ENCODE measurements around the gene CFL1. TPM values are rescaled to one million over a fixed set of nuclear protein-coding genes. Genes with fewer than 3 reads are reported as not detected.

Gene CFL1
- total and polyA plus RNA-seq, 2 of the 8 experiments (the other 6 are each of a cell fraction or from before 2014, with no cell fraction given), result 1,252 to 1,365 TPM

DNA sequence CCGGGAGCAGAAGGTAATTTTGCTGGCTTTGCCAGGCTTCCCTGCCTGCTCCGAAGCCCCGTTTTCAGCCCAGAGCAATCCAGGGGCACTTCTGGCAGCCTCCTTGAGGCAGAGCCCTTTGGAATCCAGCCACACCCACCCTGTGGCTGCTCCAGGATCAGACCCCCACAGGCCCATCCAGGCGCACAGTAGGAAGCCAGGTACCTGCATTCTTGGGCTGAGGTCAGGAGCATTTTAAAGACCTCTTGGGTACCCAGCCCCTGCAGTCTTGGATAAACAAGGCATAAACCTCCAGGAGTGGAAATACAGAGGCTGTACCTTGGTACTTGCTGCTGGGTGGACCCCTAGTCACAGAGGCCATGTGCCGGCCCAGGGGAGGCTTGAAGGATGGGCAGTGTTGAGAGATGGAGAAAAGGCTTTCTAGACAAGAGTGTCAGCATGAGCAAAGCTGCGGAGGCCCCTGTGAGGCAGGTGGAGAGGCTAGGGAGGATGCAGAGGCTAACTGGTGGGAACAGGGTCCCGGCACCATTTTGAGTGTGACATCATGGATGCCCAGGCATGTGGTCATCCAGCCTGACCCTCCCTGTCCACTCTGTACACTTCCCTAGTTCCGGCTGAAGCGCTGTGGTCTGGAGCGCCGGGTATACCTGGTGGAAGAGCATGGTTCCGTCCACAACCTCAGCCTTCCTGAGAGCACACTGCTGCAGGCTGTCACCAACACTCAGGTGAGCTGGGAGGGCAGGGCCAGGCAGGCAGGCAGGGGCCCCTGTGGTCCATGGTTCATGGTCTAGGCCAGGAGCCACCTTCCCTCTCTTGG is 6.1 kb upstream of the CFL1 start:
- H4K20me1 ChIP-seq (replicated peaks in 1 of 2; ENCODE audit: control insufficient read depth in 1 of 2, insufficient read depth in 2 of 2, low read length in 2 of 2), result no peaks in the 10 kb centered on the region
- H3K27me3 ChIP-seq (replicated peaks in 1 of 4; ENCODE audit: control insufficient read depth in 3 of 4, extremely low read depth in 1 of 4, insufficient read depth in 3 of 4, low read length in 3 of 4), result peaks cover 0 to 6% (median 2%) of the 10 kb centered on the region in 4 experiments; a peak in 3 of 7 replicates
- TF ChIP-seq POLR2AphosphoS5 (IDR thresholded peaks at IDR 0.05; ENCODE audit: low read depth, low read length) (peak; percentile 17; the same call in 1 of the 2 replicates), POLR2A (IDR thresholded peaks at IDR 0.05; ENCODE audit: control extremely low read depth in 1 of 2, low read depth in 2 of 2, low read length in 2 of 2) (peak in 1 of 2 experiments; percentile 40; a peak in 1 of 3 replicates), TCF12 (IDR thresholded peaks at IDR 0.05; ENCODE audit: low read depth, low read length) (no peak)
- H3K56ac ChIP-seq (replicated peaks; ENCODE audit: insufficient read length, low read depth, low read length), result no peak overlapping the region
- H3K4me3 ChIP-seq (ENCODE audit: extremely low read depth in 1 of 4, insufficient read depth in 2 of 4, low read depth in 3 of 4, low read length in 4 of 4), result no peak overlapping the region
- no peak overlapping the region for H3K9ac ChIP-seq (replicated peaks in 1 of 4; ENCODE audit: extremely low read depth in 1 of 4, low read depth in 3 of 4, low read length in 3 of 4)
- H2BK20ac ChIP-seq (ENCODE audit: low read length), result no peak overlapping the region
- H2AK5ac ChIP-seq (ENCODE audit: low read depth, low read length), result no peak overlapping the region
- H3K23me2 ChIP-seq (ENCODE audit: low read depth, low read length), result peaks cover 20% of the 10 kb centered on the region
- H3K4me2 ChIP-seq (ENCODE audit: insufficient read depth in 1 of 2, low read depth in 2 of 2, low read length in 2 of 2), result no peak overlapping the region
- H4K8ac ChIP-seq (ENCODE audit: extremely low read depth, insufficient read depth, low read length), result no peak overlapping the region
- H2BK120ac ChIP-seq (replicated peaks; ENCODE audit: low read depth, low read length), result no peak overlapping the region
- DNase-seq (ENCODE audit: low read depth in 1 of 2, low spot score in 2 of 2) (no peak), FAIRE-seq (no peak)
- H2AFZ ChIP-seq (ENCODE audit: low read length), result no peak overlapping the region
- no peaks in the 10 kb centered on the region; the same call in 1 of the 2 replicates for H3K79me1 ChIP-seq (ENCODE audit: low read depth, low read length)
- no peak overlapping the region for H3K23ac ChIP-seq (ENCODE audit: insufficient read length)
- peaks cover 5 to 17% (median 14%) of the 10 kb centered on the region in 4 experiments for H3K36me3 ChIP-seq (ENCODE audit: control insufficient read depth in 2 of 4, insufficient read depth in 4 of 4, low read length in 3 of 4)
- no peaks in the 10 kb centered on the region for H3K9me3 ChIP-seq (ENCODE audit: insufficient read depth in 2 of 2, low read depth in 1 of 2, low read length in 1 of 2)
- H3K18ac ChIP-seq (ENCODE audit: extremely low read depth, low read length), result no peak overlapping the region
- no peak overlapping the region for H3K4ac ChIP-seq (replicated peaks; ENCODE audit: insufficient read length, low read depth, low read length)
- WGBS, 2 experiments (ENCODE audit: extremely low coverage in 1 of 2, insufficient coverage in 1 of 2, insufficient read length in 1 of 2, insufficient replicate concordance in 2 of 2, low coverage in 1 of 2, low lambda C conversion rate in 2 of 2, missing lambda C conversion rate in 1 of 2), result 85% methylated on average over 12 of the region's 12 CpGs; no CpG with 5 or more reads in 1 of the 2 experiments
- H3K79me2 ChIP-seq (ENCODE audit: control insufficient read depth in 1 of 2, insufficient read depth in 2 of 2, low read length in 2 of 2), result peaks cover 0 to 5% of the 10 kb centered on the region in 2 experiments; a peak in 1 of 4 replicates
- H4K91ac ChIP-seq (replicated peaks; ENCODE audit: insufficient read length, low read length), result no peak overlapping the region
- no peak overlapping the region for H3K27ac ChIP-seq (ENCODE audit: low read depth, low read length)
- ChIA-PET POLR2A (ENCODE audit: partially characterized antibody) (interaction anchor here (1.2 to 39.7 kb wide), 3 partner anchors 8 to 116 kb away, joined by 3 to 1071 read pairs (median 1071); partner anchors contain the start of genes CCDC85B, CFL1, CTSW and EFEMP2), CTCF (ENCODE audit: partially characterized antibody) (interaction anchor here (0.7 to 9.9 kb wide), 5 partner anchors 14 to 294 kb away, joined by 3 to 191 read pairs (median 4); partner anchors contain the start of genes CCDC85B, FIBP and ZNRD2)
- no peak overlapping the region for H4K5ac ChIP-seq (ENCODE audit: insufficient read length, low read depth, low read length)
- no peak overlapping the region for H2BK15ac ChIP-seq (ENCODE audit: low read length)
- no peak overlapping the region for H2BK12ac ChIP-seq (ENCODE audit: low read depth, low read length)
- peaks cover 0 to 12% (median 8%) of the 10 kb centered on the region in 4 experiments; a peak in 5 of 7 replicates for H3K4me1 ChIP-seq (replicated peaks in 1 of 4; ENCODE audit: control insufficient read depth in 3 of 4, insufficient read depth in 4 of 4, low read length in 3 of 4)
- no peak overlapping the region for H3K14ac ChIP-seq (ENCODE audit: insufficient read length)
- H2BK5ac ChIP-seq (ENCODE audit: low read depth, low read length), result no peak overlapping the region

All from H1 (cell line).